Spleen (tissue), 11 donors: ENCODE data around the gene NOL9. TPM values are rescaled to one million over a fixed set of nuclear protein-coding genes. Genes with fewer than 3 reads are reported as not detected.

Source experiments
- DNase-seq: peaks from one replicate; pipeline ENCODE4 v3.0.0-alpha.2; 2020
- H3K27ac ChIP-seq, 8 donors: fragments of 200-600 bp; sonication (generic) in 7 of 8; 1 replicate in 4 of 8; 2 replicates in 4 of 8; pipeline versions ENCODE4 v1.5.0 to v1.8.0; 2016 to 2021; ENCODE audit warnings: inconsistent platforms in 4 of 8, mild to moderate bottlenecking in 4 of 8, moderate library complexity in 1 of 8
- H3K27me3 ChIP-seq, 7 donors: fragments of 200-600 bp; sonication (generic) in 6 of 7; replicated peaks in 1 of 7; 1 replicate in 4 of 7; 2 replicates in 3 of 7; pipeline versions ENCODE4 v1.5.0 to v1.8.0; 2016 to 2021; ENCODE audit warnings: inconsistent platforms in 3 of 7, mild to moderate bottlenecking in 1 of 7
- H3K36me3 ChIP-seq, 6 donors: fragments of 200-600 bp; sonication (generic) in 5 of 6; 1 replicate in 4 of 6; 2 replicates in 2 of 6; pipeline versions ENCODE4 v1.5.0 to v1.8.0; 2016 to 2021; ENCODE audit warnings: inconsistent platforms in 2 of 6
- H3K4me1 ChIP-seq, 6 donors: fragments of 200-600 bp; sonication (generic) in 5 of 6; 1 replicate in 3 of 6; 2 replicates in 3 of 6; pipeline versions ENCODE4 v1.5.0 to v1.8.0; 2016 to 2021; ENCODE audit warnings: inconsistent platforms in 3 of 6
- H3K4me3 ChIP-seq, 8 donors: fragments of 200-600 bp; sonication (generic) in 7 of 8; 1 replicate in 4 of 8; 2 replicates in 4 of 8; pipeline versions ENCODE4 v1.5.0 to v1.8.0; 2016 to 2021; ENCODE audit warnings: inconsistent platforms in 4 of 8, mild to moderate bottlenecking in 4 of 8, moderate library complexity in 2 of 8
- H3K9me3 ChIP-seq, 8 donors: fragments of 200-600 bp; sonication (generic) in 7 of 8; 1 replicate in 4 of 8; 2 replicates in 4 of 8; pipeline versions ENCODE4 v1.5.0 to v1.8.0; 2016 to 2021; ENCODE audit warnings: inconsistent platforms in 4 of 8
- POLR2A ChIP-seq, 3 donors: fragments of 450-650 bp; IDR thresholded peaks; one replicate each; pipeline ENCODE4 v1.5.1; 2017; ENCODE audit warnings: antibody characterized with exemption in 3 of 3, mild to moderate bottlenecking in 1 of 3
- POLR2AphosphoS5 ChIP-seq, 3 donors: sonication (generic); formaldehyde crosslinking; IDR thresholded peaks; one replicate each; pipeline ENCODE4 v1.5.1; 2017; ENCODE audit warnings: antibody characterized with exemption in 3 of 3
- WGBS, 5 donors: extraction: QIAGEN DNeasy Blood & Tissue Kit in 3 of 5; methylation state at CpG; one replicate each; pipeline versions ENCODE4 v1.1.5 to v1.1.7; 2013 to 2018; 5-methylcytosine and 5-hydroxymethylcytosine counted together
- intact Hi-C: fragments of 100-400 bp; cut with DNase I; formaldehyde crosslinking; loops from one replicate; pipeline ENCODE4 v1.15.0; 2023; ENCODE audit warnings: low total_unique reads
- polyA plus RNA-seq, 3 donors: library from polyadenylated mRNA; stranded (reverse); fragments of 200-250 nt; gene quantifications; one replicate each; pipeline ENCODE4 v1.2.1, GENCODE V29; 2013
- total RNA-seq, 7 donors: library from RNA; depleted of rRNA in 3 of 7; stranded (reverse); fragments of >200 nt in 3 of 7; fragmentation: NEBNext Ultra II Directional in 4 of 7; extraction: Animal tissue kit (Norgen Biotek cat#: 25700) in 4 of 7; gene quantifications; one replicate each; pipeline versions ENCODE4 v1.1.0 to v1.2.1, GENCODE V29; 2016 to 2021
- TF ChIP-seq, protein P1 (sequence below), 11 experiments: fragments of 200-600 bp in 7 of 11; fragments of 450-650 bp in 4 of 11; sonication (generic) in 4 of 11; IDR thresholded peaks in 8 of 11; conservative IDR thresholded peaks in 3 of 11; 1 replicate in 7 of 11; 2 replicates in 4 of 11; pipeline versions ENCODE4 v1.4.0 to v1.8.0; 2016 to 2021; ENCODE audit warnings: antibody characterized with exemption in 11 of 11, inconsistent platforms in 4 of 11, mild to moderate bottlenecking in 1 of 11
- donor health status: healthy with polysubstance abuse.
- donor health status: DM: no; HTN: no; CAD: no; lungs with moderate emphysema.
- donor health status: DM: no; HTN: no; CAD: no.
- donor health status: Bipolar disorder and iron deficiency.
- donor health status: healthy.
- donor health status: DM: no; HTN: no; CAD: no.
- donor health status: DM: yes; HTN: yes; CAD: no.

The NOL9 gene
- total and polyA plus RNA-seq, 10 donors = 4.2 to 55.2 (median 41.2) TPM

DNA sequence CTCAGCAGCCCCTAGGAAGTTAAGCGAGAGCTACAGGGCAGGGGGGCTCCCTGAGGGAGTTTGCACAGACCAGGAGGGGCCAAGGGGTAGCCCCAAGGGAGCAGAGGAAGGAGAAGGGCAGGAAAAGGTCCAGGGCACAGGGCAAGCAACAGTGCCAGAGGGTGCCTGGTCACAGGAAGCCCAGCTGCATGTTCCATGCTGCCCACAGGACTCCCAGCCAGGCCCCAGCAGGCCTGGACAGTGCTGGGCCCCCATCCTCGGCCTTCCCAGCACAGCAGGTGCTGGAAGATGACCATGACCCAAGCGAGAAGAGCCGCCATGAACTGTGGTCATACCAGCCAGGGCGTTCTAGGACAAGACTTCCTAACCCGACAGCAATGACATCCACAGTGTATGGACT, 37.3 kb upstream of the NOL9 start:
- H3K9me3 ChIP-seq = no peaks in the 10 kb centered on the region
- no peak for DNase-seq
- H3K27me3 ChIP-seq = no peaks in the 10 kb centered on the region
- peak overlapping the region; percentile 43 to 79 (median 67) for H3K27ac ChIP-seq
- peaks cover 13 to 99% (median 67%) of the 10 kb centered on the region in 6 donors for H3K4me1 ChIP-seq
- H3K4me3 ChIP-seq = peak overlapping the region in 1 of 8 donors; percentile 1
- peaks cover 0 to 100% (median 81%) of the 10 kb centered on the region in 6 donors for H3K36me3 ChIP-seq
- 63 to 85% (median 73%) methylated on average over 2 to 6 of the region's 6 CpGs for WGBS, 5 donors
- TF ChIP-seq, protein P1, sequence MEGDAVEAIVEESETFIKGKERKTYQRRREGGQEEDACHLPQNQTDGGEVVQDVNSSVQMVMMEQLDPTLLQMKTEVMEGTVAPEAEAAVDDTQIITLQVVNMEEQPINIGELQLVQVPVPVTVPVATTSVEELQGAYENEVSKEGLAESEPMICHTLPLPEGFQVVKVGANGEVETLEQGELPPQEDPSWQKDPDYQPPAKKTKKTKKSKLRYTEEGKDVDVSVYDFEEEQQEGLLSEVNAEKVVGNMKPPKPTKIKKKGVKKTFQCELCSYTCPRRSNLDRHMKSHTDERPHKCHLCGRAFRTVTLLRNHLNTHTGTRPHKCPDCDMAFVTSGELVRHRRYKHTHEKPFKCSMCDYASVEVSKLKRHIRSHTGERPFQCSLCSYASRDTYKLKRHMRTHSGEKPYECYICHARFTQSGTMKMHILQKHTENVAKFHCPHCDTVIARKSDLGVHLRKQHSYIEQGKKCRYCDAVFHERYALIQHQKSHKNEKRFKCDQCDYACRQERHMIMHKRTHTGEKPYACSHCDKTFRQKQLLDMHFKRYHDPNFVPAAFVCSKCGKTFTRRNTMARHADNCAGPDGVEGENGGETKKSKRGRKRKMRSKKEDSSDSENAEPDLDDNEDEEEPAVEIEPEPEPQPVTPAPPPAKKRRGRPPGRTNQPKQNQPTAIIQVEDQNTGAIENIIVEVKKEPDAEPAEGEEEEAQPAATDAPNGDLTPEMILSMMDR (IDR thresholded peaks at IDR 0.05 in 8 of 11, conservative IDR thresholded peaks at IDR 0.05 in 3 of 11) = no peak
- TF ChIP-seq POLR2AphosphoS5 (IDR thresholded peaks at IDR 0.05) = peak in 2 of 3 donors; percentile 6 to 58
- TF ChIP-seq POLR2A (IDR thresholded peaks at IDR 0.05) = no peak
- intact Hi-C loops = no loop called here

DNA sequence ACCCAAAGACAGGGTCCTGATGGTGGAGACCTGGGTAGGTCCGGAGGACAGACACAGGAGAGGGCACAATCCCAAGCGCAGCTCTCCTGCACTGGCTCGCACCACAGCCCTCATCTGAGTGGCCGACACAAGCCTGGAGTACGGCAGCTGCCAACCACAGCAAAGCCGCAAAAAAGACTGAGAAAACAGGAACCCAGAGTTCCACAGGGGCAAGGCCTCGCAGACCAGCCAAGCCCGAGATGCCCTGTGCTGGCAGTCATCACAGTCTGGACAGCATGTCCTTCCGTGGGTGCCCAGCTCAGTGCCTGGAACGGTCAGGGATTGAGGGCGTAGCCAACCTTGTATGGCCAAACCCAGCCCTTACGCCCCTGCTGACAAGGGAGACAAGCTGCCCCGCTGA, 36.9 kb upstream of the NOL9 start:
- intact Hi-C loops = no loop called here
- DNase-seq = peak; percentile 88
- TF ChIP-seq POLR2AphosphoS5 (IDR thresholded peaks at IDR 0.05) (peak; percentile 61 to 78 (median 77)), POLR2A (IDR thresholded peaks at IDR 0.05) (no peak)
- TF ChIP-seq, protein P1 (IDR thresholded peaks at IDR 0.05 in 8 of 11, conservative IDR thresholded peaks at IDR 0.05 in 3 of 11) = no peak
- Histone ChIP-seq H3K4me1 (peaks cover 13 to 99% (median 66%) of the 10 kb centered on the region in 6 donors), H3K36me3 (peaks cover 0 to 100% (median 77%) of the 10 kb centered on the region in 6 donors), H3K27me3 (no peaks in the 10 kb centered on the region), H3K27ac (peak overlapping the region; percentile 43 to 79 (median 67)), H3K4me3 (peak overlapping the region in 1 of 8 donors; percentile 1), H3K9me3 (no peaks in the 10 kb centered on the region)
- 14 to 36% (median 28%) methylated on average over 7 to 13 of the region's 13 CpGs for WGBS, 5 donors

DNA sequence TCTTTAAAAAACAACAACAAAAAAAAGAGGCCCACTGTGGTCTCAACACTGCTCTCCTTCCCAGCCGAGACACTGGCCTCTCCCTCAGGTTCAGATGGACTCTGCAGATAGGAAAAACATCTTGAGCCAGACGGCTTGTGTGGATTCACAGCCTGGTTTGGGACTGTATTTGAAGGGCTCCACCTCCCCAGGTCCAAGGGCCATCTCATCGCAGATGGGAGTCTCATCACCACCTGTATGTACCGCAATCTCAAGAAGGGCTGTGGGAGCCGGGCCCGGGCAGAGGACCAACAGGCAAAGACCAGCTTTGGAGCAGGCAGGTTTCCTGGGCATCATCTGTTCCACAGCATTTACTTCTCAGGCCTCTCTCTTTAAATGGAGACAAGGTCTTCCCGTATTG, 35.7 kb upstream of the NOL9 start:
- no peak overlapping the region for H3K4me3 ChIP-seq
- H3K36me3 ChIP-seq = peaks cover 0 to 99% (median 65%) of the 10 kb centered on the region in 6 donors
- H3K9me3 ChIP-seq = no peaks in the 10 kb centered on the region
- peak overlapping the region in 2 of 8 donors; percentile 66 to 79 for H3K27ac ChIP-seq
- H3K4me1 ChIP-seq = peaks cover 13 to 97% (median 62%) of the 10 kb centered on the region in 6 donors
- TF ChIP-seq, protein P1 (IDR thresholded peaks at IDR 0.05 in 8 of 11, conservative IDR thresholded peaks at IDR 0.05 in 3 of 11) = no peak
- no peak for TF ChIP-seq POLR2AphosphoS5 (IDR thresholded peaks at IDR 0.05)
- no peak for TF ChIP-seq POLR2A (IDR thresholded peaks at IDR 0.05)
- intact Hi-C loops = no loop called here
- DNase-seq = no peak
- H3K27me3 ChIP-seq = no peaks in the 10 kb centered on the region
- WGBS, 5 donors = 91 to 97% (median 95%) methylated on average over 7 of the region's 7 CpGs

DNA sequence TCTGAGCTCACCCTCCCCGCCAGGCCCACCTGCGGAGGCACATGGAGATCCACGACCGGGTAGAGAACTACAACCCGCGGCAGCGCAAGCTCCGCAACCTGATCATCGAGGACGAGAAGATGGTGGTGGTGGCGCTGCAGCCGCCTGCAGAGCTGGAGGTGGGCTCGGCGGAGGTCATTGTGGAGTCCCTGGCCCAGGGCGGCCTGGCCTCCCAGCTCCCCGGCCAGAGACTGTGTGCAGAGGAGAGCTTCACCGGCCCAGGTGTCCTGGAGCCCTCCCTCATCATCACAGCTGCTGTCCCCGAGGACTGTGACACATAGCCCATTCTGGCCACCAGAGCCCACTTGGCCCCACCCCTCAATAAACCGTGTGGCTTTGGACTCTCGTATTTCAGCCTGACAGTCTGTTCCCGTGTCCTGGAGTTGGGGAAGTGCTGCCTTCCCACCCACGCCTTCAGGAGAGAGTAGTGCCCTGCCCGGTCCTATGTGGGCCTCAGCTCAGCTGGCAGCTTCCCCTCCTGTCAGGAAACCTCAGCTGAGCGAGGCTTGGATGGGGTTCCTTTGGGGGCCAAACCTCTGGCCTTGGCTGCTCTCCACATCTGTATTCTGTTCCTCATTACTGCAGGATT, 34.7 kb upstream of the NOL9 start:
- H3K4me1 ChIP-seq = peaks cover 13 to 99% (median 67%) of the 10 kb centered on the region in 6 donors
- 40 to 80% (median 73%) methylated on average over 8 to 24 of the region's 24 CpGs for WGBS, 5 donors
- H3K27me3 ChIP-seq = no peaks in the 10 kb centered on the region
- H3K36me3 ChIP-seq = peaks cover 0 to 89% (median 56%) of the 10 kb centered on the region in 6 donors
- TF ChIP-seq POLR2A (IDR thresholded peaks at IDR 0.05) (no peak), POLR2AphosphoS5 (IDR thresholded peaks at IDR 0.05) (peak in 2 of 3 donors; percentile 13 to 66)
- TF ChIP-seq, protein P1 (IDR thresholded peaks at IDR 0.05 in 8 of 11, conservative IDR thresholded peaks at IDR 0.05 in 3 of 11) = no peak
- H3K27ac ChIP-seq = peak overlapping the region in 2 of 8 donors; percentile 13 to 22
- no peak for DNase-seq
- no peak overlapping the region for H3K4me3 ChIP-seq
- H3K9me3 ChIP-seq = no peaks in the 10 kb centered on the region
- intact Hi-C loops = no loop called here
